Esophagus squamous epithelium (tissue), 5 donors: Measurements from ENCODE around the gene RUVBL1. TPM values are rescaled to one million over a fixed set of nuclear protein-coding genes. Genes with fewer than 3 reads are reported as not detected.

ENCODE experiments used
- DNase-seq: peaks from one replicate; lab custom pipeline; 2025; lab: John Stamatoyannopoulos, UW
- H3K27ac ChIP-seq, 4 donors: fragments of 200-600 bp; sonication (generic); one replicate each; pipeline ENCODE4 v1.5.1; 2016 to 2019; ENCODE audit warnings: mild to moderate bottlenecking in 1 of 4
- H3K27me3 ChIP-seq, 4 donors: fragments of 200-600 bp; sonication (generic); 1 replicate in 3 of 4; 2 replicates in 1 of 4; pipeline versions ENCODE4 v1.5.1 to v1.6.0; 2017 to 2021; ENCODE audit warnings: antibody characterized with exemption in 1 of 4
- H3K36me3 ChIP-seq, 3 donors: fragments of 200-600 bp; sonication (generic); one replicate each; pipeline ENCODE4 v1.5.1; 2016 to 2019
- H3K4me1 ChIP-seq, 3 donors: fragments of 200-600 bp; sonication (generic); one replicate each; pipeline ENCODE4 v1.5.1; 2017 to 2019
- H3K4me3 ChIP-seq, 4 donors: fragments of 200-600 bp; sonication (generic); 1 replicate in 3 of 4; 2 replicates in 1 of 4; pipeline ENCODE4 v1.5.1; 2016 to 2019; ENCODE audit warnings: mild to moderate bottlenecking in 2 of 4, moderate library complexity in 1 of 4
- H3K9me3 ChIP-seq, 3 donors: fragments of 200-600 bp; sonication (generic); one replicate each; pipeline ENCODE4 v1.5.1; 2016 to 2019
- CTCF ChIP-seq, 6 experiments: fragments of 450-650 bp in 4 of 6; fragments of 200-600 bp in 2 of 6; sonication (generic) in 2 of 6; IDR thresholded peaks; one replicate each; pipeline ENCODE4 v1.5.1; 2016 to 2019; ENCODE audit warnings: antibody characterized with exemption in 6 of 6, mild to moderate bottlenecking in 4 of 6, moderate library complexity in 4 of 6
- POLR2A ChIP-seq, 4 donors: fragments of 450-650 bp; IDR thresholded peaks; one replicate each; pipeline ENCODE4 v1.6.1; 2017; ENCODE audit warnings: antibody characterized with exemption in 4 of 4, mild to moderate bottlenecking in 4 of 4, moderate library complexity in 3 of 4
- WGBS, 2 donors: methylation state at CpG; one replicate each; pipeline ENCODE4 v1.1.5; 2018; 5-methylcytosine and 5-hydroxymethylcytosine counted together
- intact Hi-C: fragments of 100-400 bp; cut with DNase I; formaldehyde crosslinking; loops from one replicate; pipeline ENCODE4 v1.15.0; 2022
- total RNA-seq, 4 donors: library from RNA; depleted of rRNA; stranded (reverse); fragments of >200 nt; gene quantifications; one replicate each; pipeline ENCODE4 v1.1.0, GENCODE V29; 2016
- donor health status: DM: yes; HTN: yes; CAD: no.

The RUVBL1 gene
- total RNA-seq, 4 donors from 2014 or later: 17.6 to 50.4 (median 34.3) TPM

GRCh38 chr3:128107834-128108233, 15.8 kb downstream of the RUVBL1 start:
- DNase-seq: no peak
- 74 to 89% methylated on average over 8 of the region's 8 CpGs for WGBS, 2 donors
- peaks cover 4 to 70% (median 8%) of the 10 kb centered on the region in 3 donors for H3K36me3 ChIP-seq
- no peaks in the 10 kb centered on the region for H3K9me3 ChIP-seq
- H3K27me3 ChIP-seq: no peaks in the 10 kb centered on the region
- no peak overlapping the region for H3K27ac ChIP-seq
- peaks cover 0 to 10% (median 0%) of the 10 kb centered on the region in 3 donors for H3K4me1 ChIP-seq
- intact Hi-C loops: loop anchor here (10.0 kb wide), 1 partner anchor 497 kb away; no protein-coding TSS in a partner anchor
- TF ChIP-seq POLR2A (IDR thresholded peaks at IDR 0.05) (no peak), CTCF (IDR thresholded peaks at IDR 0.05) (no peak)
- H3K4me3 ChIP-seq: no peak overlapping the region

GRCh38 chr3:128103136-128103676, 20.4 kb downstream of the RUVBL1 start:
- no peaks in the 10 kb centered on the region for H3K4me1 ChIP-seq
- H3K27ac ChIP-seq: no peak overlapping the region
- no peak overlapping the region for H3K4me3 ChIP-seq
- no peaks in the 10 kb centered on the region for H3K27me3 ChIP-seq
- intact Hi-C loops: loop anchor here (10.0 kb wide), 1 partner anchor 502 kb away; no protein-coding TSS in a partner anchor
- TF ChIP-seq POLR2A (IDR thresholded peaks at IDR 0.05) (no peak), CTCF (IDR thresholded peaks at IDR 0.05) (no peak)
- no peaks in the 10 kb centered on the region for H3K9me3 ChIP-seq
- WGBS, 2 donors: 88 to 91% methylated on average over 5 of the region's 5 CpGs
- peaks cover 4 to 76% (median 19%) of the 10 kb centered on the region in 3 donors for H3K36me3 ChIP-seq
- no peak for DNase-seq

DNA sequence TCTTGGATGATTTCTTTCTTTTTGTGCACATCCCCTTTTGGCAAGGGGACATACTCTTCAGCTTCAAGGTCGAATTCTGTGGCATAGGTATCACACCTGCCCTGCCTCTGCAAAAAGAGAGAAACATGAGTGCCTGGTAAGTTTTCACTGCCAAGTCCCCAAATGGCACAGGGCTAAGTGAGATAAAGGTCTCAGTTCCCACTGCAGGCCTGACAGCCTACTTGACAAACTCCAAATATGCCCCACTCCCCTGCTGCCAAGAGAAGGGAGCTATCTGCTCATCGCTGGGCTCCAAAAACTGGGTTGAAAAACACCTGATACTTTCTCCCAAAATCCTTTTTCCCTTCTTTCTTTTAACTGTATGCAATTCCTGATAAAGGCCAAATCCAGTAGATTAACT, 23.0 kb downstream of the RUVBL1 start:
- no peak overlapping the region for H3K27ac ChIP-seq
- DNase-seq: no peak
- WGBS, 2 donors: 81 to 83% methylated on average over 2 of the region's 2 CpGs
- peaks cover 0 to 3% (median 1%) of the 10 kb centered on the region in 3 donors for H3K4me1 ChIP-seq
- peaks cover 4 to 93% (median 25%) of the 10 kb centered on the region in 3 donors for H3K36me3 ChIP-seq
- intact Hi-C loops: loop anchor here (10.0 kb wide), 1 partner anchor 504 kb away; no protein-coding TSS in a partner anchor
- TF ChIP-seq POLR2A (IDR thresholded peaks at IDR 0.05) (no peak), CTCF (IDR thresholded peaks at IDR 0.05) (no peak)
- H3K27me3 ChIP-seq: no peaks in the 10 kb centered on the region
- no peaks in the 10 kb centered on the region for H3K9me3 ChIP-seq
- no peak overlapping the region for H3K4me3 ChIP-seq

DNA sequence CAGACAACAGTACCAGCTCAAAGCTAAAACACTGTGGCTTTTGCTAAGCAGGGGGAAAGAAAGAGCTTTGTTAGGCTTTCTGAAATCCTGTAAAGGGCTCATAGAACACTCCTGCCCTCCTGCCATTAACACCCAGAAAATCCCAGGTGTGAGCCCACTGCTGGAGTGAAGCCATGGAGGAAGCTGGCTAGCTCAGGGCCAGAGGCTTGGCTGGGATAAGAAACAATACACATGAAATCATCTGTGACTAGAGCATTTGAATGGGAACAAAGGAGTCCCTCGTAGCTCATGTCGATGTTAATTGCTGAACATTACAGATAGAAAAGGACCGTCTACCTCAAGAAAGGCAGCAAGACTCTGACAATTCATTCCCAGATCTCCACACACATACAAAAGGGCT, 23.5 kb downstream of the RUVBL1 start:
- no peaks in the 10 kb centered on the region for H3K9me3 ChIP-seq
- no peak for TF ChIP-seq CTCF (IDR thresholded peaks at IDR 0.05)
- no peak for TF ChIP-seq POLR2A (IDR thresholded peaks at IDR 0.05)
- 38 to 43% methylated on average over 3 of the region's 3 CpGs for WGBS, 2 donors
- H3K27ac ChIP-seq: no peak overlapping the region
- intact Hi-C loops: loop anchor here (10.0 kb wide), 1 partner anchor 505 kb away; no protein-coding TSS in a partner anchor
- H3K27me3 ChIP-seq: no peaks in the 10 kb centered on the region
- peaks cover 4 to 94% (median 25%) of the 10 kb centered on the region in 3 donors for H3K36me3 ChIP-seq
- no peak overlapping the region for H3K4me3 ChIP-seq
- H3K4me1 ChIP-seq: peaks cover 0 to 7% (median 6%) of the 10 kb centered on the region in 3 donors
- no peak for DNase-seq

GRCh38 chr3:128098234-128098633, 25.4 kb downstream of the RUVBL1 start:
- intact Hi-C loops: loop anchor here (10.0 kb wide), 1 partner anchor 397 kb away; the partner anchor contains the start of gene GATA2
- Histone ChIP-seq H3K4me1 (peaks cover 0 to 15% (median 6%) of the 10 kb centered on the region in 3 donors), H3K27me3 (no peaks in the 10 kb centered on the region), H3K9me3 (no peaks in the 10 kb centered on the region), H3K36me3 (peaks cover 0 to 91% (median 17%) of the 10 kb centered on the region in 3 donors), H3K27ac (no peak overlapping the region), H3K4me3 (no peak overlapping the region)
- no peak for DNase-seq
- WGBS, 2 donors: 82 to 85% methylated on average over 6 of the region's 6 CpGs
- TF ChIP-seq POLR2A (IDR thresholded peaks at IDR 0.05) (no peak), CTCF (IDR thresholded peaks at IDR 0.05) (no peak)
